ENCODE data around the gene KDELR3. TPM values are rescaled to one million over a fixed set of nuclear protein-coding genes. Genes with fewer than 3 reads are reported as not detected.
A peak's percentile ranks its signal among the peaks of the same experiment; 100 is the strongest.

Gene KDELR3
- total and polyA plus RNA-seq, 12 donors, result 3.7 to 18.0 (median 8.7) TPM

GRCh38 chr22:38461057-38461413 is 6.9 kb upstream of the KDELR3 start:
- H3K4me1 ChIP-seq (replicated peaks in 1 of 2), result peaks cover 3 to 10% of the 10 kb centered on the region in 2 donors
- H3K9me3 ChIP-seq (replicated peaks in 1 of 3), result no peaks in the 10 kb centered on the region
- H3K27me3 ChIP-seq, result peaks cover 13% of the 10 kb centered on the region
- 44 to 62% (median 54%) methylated on average over 6 to 9 of the region's 9 CpGs for WGBS, 4 donors
- DNase-seq, result no peak
- H3K4me3 ChIP-seq, result no peak overlapping the region
- H3K27ac ChIP-seq, result no peak overlapping the region
- H3K36me3 ChIP-seq (replicated peaks in 1 of 2), result no peaks in the 10 kb centered on the region
- TF ChIP-seq CTCF (IDR thresholded peaks at IDR 0.05), result no peak
- no peak for TF ChIP-seq POLR2A (IDR thresholded peaks at IDR 0.05)
- intact Hi-C loops (cut with DNase I), result no loop called here

GRCh38 chr22:38461414-38462081 is 6.3 kb upstream of the KDELR3 start:
- no peaks in the 10 kb centered on the region for H3K9me3 ChIP-seq (replicated peaks in 1 of 3)
- no peak overlapping the region for H3K27ac ChIP-seq
- H3K27me3 ChIP-seq, result peaks cover 7% of the 10 kb centered on the region
- DNase-seq, result peak; percentile 81 to 92 (median 85)
- peak overlapping the region in 1 of 4 donors; percentile 35 for H3K4me3 ChIP-seq
- H3K4me1 ChIP-seq (replicated peaks in 1 of 2), result peaks cover 3 to 10% of the 10 kb centered on the region in 2 donors
- intact Hi-C loops (cut with DNase I), result no loop called here
- peak in 1 of 2 donors; percentile 79 for TF ChIP-seq POLR2A (IDR thresholded peaks at IDR 0.05)
- peak in 2 of 6 experiments; percentile 8 to 29 for TF ChIP-seq CTCF (IDR thresholded peaks at IDR 0.05)
- WGBS, 4 donors, result 11 to 34% (median 20%) methylated on average over 19 to 51 of the region's 51 CpGs
- H3K36me3 ChIP-seq (replicated peaks in 1 of 2), result no peaks in the 10 kb centered on the region

- TF ChIP-seq POLR2A (IDR thresholded peaks at IDR 0.05) (no peak), CTCF (IDR thresholded peaks at IDR 0.05) (no peak)
- Histone ChIP-seq H3K27me3 (peaks cover 9% of the 10 kb centered on the region), H3K4me1 (replicated peaks in 1 of 2) (peaks cover 3 to 16% of the 10 kb centered on the region in 2 donors), H3K4me3 (no peak overlapping the region), H3K9me3 (replicated peaks in 1 of 3) (no peaks in the 10 kb centered on the region), H3K27ac (no peak overlapping the region), H3K36me3 (replicated peaks in 1 of 2) (no peaks in the 10 kb centered on the region)
- WGBS, 4 donors, result 49 to 64% (median 54%) methylated on average over 24 to 28 of the region's 28 CpGs
- peak in 1 of 7 donors; percentile 28 for DNase-seq
- intact Hi-C loops (cut with DNase I), result no loop called here
Measured at GRCh38 chr22:38462960-38463784, 4.7 kb upstream of the KDELR3 start.

GRCh38 chr22:38464992-38465672 is 2.8 kb upstream of the KDELR3 start:
- TF ChIP-seq CTCF (IDR thresholded peaks at IDR 0.05) (no peak), POLR2A (IDR thresholded peaks at IDR 0.05) (no peak)
- Histone ChIP-seq H3K4me1 (replicated peaks in 1 of 2) (peaks cover 3 to 20% of the 10 kb centered on the region in 2 donors), H3K27ac (no peak overlapping the region), H3K27me3 (peaks cover 3% of the 10 kb centered on the region), H3K9me3 (replicated peaks in 1 of 3) (no peaks in the 10 kb centered on the region), H3K4me3 (no peak overlapping the region), H3K36me3 (replicated peaks in 1 of 2) (no peaks in the 10 kb centered on the region)
- DNase-seq, result no peak
- WGBS, 4 donors, result 65 to 78% (median 74%) methylated on average over 10 of the region's 10 CpGs
- intact Hi-C loops (cut with DNase I), result no loop called here
